Measurements from ENCODE around the gene CEP112.
A peak's percentile ranks its signal among the peaks of the same experiment; 100 is the strongest.

Gene CEP112

GRCh38 chr17:66221343-66221742 lies 29.4 kb upstream of the CEP112 start:
- H2AK5ac ChIP-seq (ENCODE audit: low read length), result no peak overlapping the region
- no peak overlapping the region for H2BK12ac ChIP-seq (ENCODE audit: low read length)
- no peak overlapping the region for H2BK120ac ChIP-seq (ENCODE audit: insufficient read depth, low read length, poor library complexity)
- no peak overlapping the region for H3K4ac ChIP-seq (ENCODE audit: low read depth, low read length)
- H3K4me1 ChIP-seq (ENCODE audit: control insufficient read depth in 1 of 2, insufficient read depth in 2 of 2, low read length in 2 of 2), result no peaks in the 10 kb centered on the region
- no peak overlapping the region for H4K91ac ChIP-seq (ENCODE audit: low read depth, low read length)
- no peak overlapping the region for H2AFZ ChIP-seq (ENCODE audit: insufficient read depth, low read length, poor library complexity)
- no peaks in the 10 kb centered on the region for H3K79me2 ChIP-seq (ENCODE audit: control insufficient read depth, insufficient read depth, low read length, poor library complexity)
- H3K18ac ChIP-seq (ENCODE audit: low read length), result no peak overlapping the region
- H2BK5ac ChIP-seq (ENCODE audit: low read depth, low read length, poor library complexity), result no peak overlapping the region
- no peak overlapping the region for H4K12ac ChIP-seq (ENCODE audit: low read depth, low read length)
- H3K36me3 ChIP-seq (ENCODE audit: control insufficient read depth in 1 of 2, insufficient read depth in 2 of 2, low read length in 2 of 2), result no peaks in the 10 kb centered on the region
- H3K14ac ChIP-seq (ENCODE audit: low read length), result no peak overlapping the region
- no peaks in the 10 kb centered on the region for H3K79me1 ChIP-seq (ENCODE audit: low read length)
- no peak overlapping the region for H3K27ac ChIP-seq (ENCODE audit: low read depth, low read length)
- no peak overlapping the region for H3K9ac ChIP-seq (ENCODE audit: low read length)
- no peak overlapping the region for H3K4me2 ChIP-seq (ENCODE audit: low read length)
- H3K9me3 ChIP-seq (ENCODE audit: insufficient read depth, low read depth, low read length), result no peaks in the 10 kb centered on the region
- no peak overlapping the region for H3K4me3 ChIP-seq (ENCODE audit: low read depth, low read length)
- no peak overlapping the region for H4K8ac ChIP-seq (ENCODE audit: low read depth, low read length)
- no peak overlapping the region for H3K23ac ChIP-seq (ENCODE audit: low read length)
- DNase-seq, result no peak
- no peaks in the 10 kb centered on the region for H3K27me3 ChIP-seq (ENCODE audit: insufficient read depth, low read length)

- Histone ChIP-seq H3K79me2 (ENCODE audit: control insufficient read depth, insufficient read depth, low read length, poor library complexity) (no peaks in the 10 kb centered on the region), H3K4me1 (ENCODE audit: control insufficient read depth in 1 of 2, insufficient read depth in 2 of 2, low read length in 2 of 2) (no peaks in the 10 kb centered on the region), H3K9me3 (ENCODE audit: insufficient read depth, low read depth, low read length) (no peaks in the 10 kb centered on the region), H3K27me3 (ENCODE audit: insufficient read depth, low read length) (no peaks in the 10 kb centered on the region), H4K8ac (ENCODE audit: low read depth, low read length) (no peak overlapping the region), H3K79me1 (ENCODE audit: low read length) (no peaks in the 10 kb centered on the region), H3K4me3 (ENCODE audit: low read depth, low read length) (no peak overlapping the region), H3K4me2 (ENCODE audit: low read length) (no peak overlapping the region), H4K91ac (ENCODE audit: low read depth, low read length) (no peak overlapping the region), H2AK5ac (ENCODE audit: low read length) (no peak overlapping the region), H3K36me3 (ENCODE audit: control insufficient read depth in 1 of 2, insufficient read depth in 2 of 2, low read length in 2 of 2) (no peaks in the 10 kb centered on the region), H4K12ac (ENCODE audit: low read depth, low read length) (no peak overlapping the region), H2BK12ac (ENCODE audit: low read length) (no peak overlapping the region), H3K14ac (ENCODE audit: low read length) (no peak overlapping the region), H3K4ac (ENCODE audit: low read depth, low read length) (no peak overlapping the region), H2AFZ (ENCODE audit: insufficient read depth, low read length, poor library complexity) (no peak overlapping the region), H2BK5ac (ENCODE audit: low read depth, low read length, poor library complexity) (no peak overlapping the region), H2BK120ac (ENCODE audit: insufficient read depth, low read length, poor library complexity) (no peak overlapping the region), H3K27ac (ENCODE audit: low read depth, low read length) (no peak overlapping the region), H3K18ac (ENCODE audit: low read length) (no peak overlapping the region), H3K23ac (ENCODE audit: low read length) (no peak overlapping the region), H3K9ac (ENCODE audit: low read length) (no peak overlapping the region)
- WGBS (ENCODE audit: extremely low coverage, insufficient coverage, insufficient read length), result no CpG with 5 or more reads among the region's 8 CpGs
- no peak for DNase-seq
Observed at GRCh38 chr17:66220079-66220835, 28.3 kb upstream of the CEP112 start.

- no CpG with 5 or more reads among the region's 3 CpGs for WGBS (ENCODE audit: extremely low coverage, insufficient coverage, insufficient read length)
Observed at GRCh38 chr17:66215529-66215911, 23.6 kb upstream of the CEP112 start.

GRCh38 chr17:66214884-66215528 lies 23.1 kb upstream of the CEP112 start:
- Histone ChIP-seq H4K91ac (ENCODE audit: low read depth, low read length) (no peak overlapping the region), H3K4me3 (ENCODE audit: low read depth, low read length) (no peak overlapping the region), H3K4me1 (ENCODE audit: control insufficient read depth in 1 of 2, insufficient read depth in 2 of 2, low read length in 2 of 2) (no peaks in the 10 kb centered on the region), H2AFZ (ENCODE audit: insufficient read depth, low read length, poor library complexity) (no peak overlapping the region), H4K8ac (ENCODE audit: low read depth, low read length) (no peak overlapping the region), H3K14ac (ENCODE audit: low read length) (no peak overlapping the region), H3K27ac (ENCODE audit: low read depth, low read length) (no peak overlapping the region), H3K9me3 (ENCODE audit: insufficient read depth, low read depth, low read length) (no peaks in the 10 kb centered on the region), H3K9ac (ENCODE audit: low read length) (no peak overlapping the region), H3K4ac (ENCODE audit: low read depth, low read length) (no peak overlapping the region), H3K27me3 (ENCODE audit: insufficient read depth, low read length) (no peaks in the 10 kb centered on the region), H3K23ac (ENCODE audit: low read length) (no peak overlapping the region), H3K18ac (ENCODE audit: low read length) (no peak overlapping the region), H2BK120ac (ENCODE audit: insufficient read depth, low read length, poor library complexity) (no peak overlapping the region), H2BK12ac (ENCODE audit: low read length) (no peak overlapping the region), H3K4me2 (ENCODE audit: low read length) (no peak overlapping the region), H2AK5ac (ENCODE audit: low read length) (no peak overlapping the region), H2BK5ac (ENCODE audit: low read depth, low read length, poor library complexity) (no peak overlapping the region), H4K12ac (ENCODE audit: low read depth, low read length) (no peak overlapping the region), H3K79me2 (ENCODE audit: control insufficient read depth, insufficient read depth, low read length, poor library complexity) (no peaks in the 10 kb centered on the region), H3K36me3 (ENCODE audit: control insufficient read depth in 1 of 2, insufficient read depth in 2 of 2, low read length in 2 of 2) (no peaks in the 10 kb centered on the region), H3K79me1 (ENCODE audit: low read length) (no peaks in the 10 kb centered on the region)
- WGBS (ENCODE audit: extremely low coverage, insufficient coverage, insufficient read length), result no CpG with 5 or more reads among the region's 5 CpGs
- no peak for DNase-seq

More at GRCh38 chr17:66215529-66215911, 23.6 kb upstream of the CEP112 start:
- Histone ChIP-seq H3K79me1 (ENCODE audit: low read length) (no peaks in the 10 kb centered on the region), H3K9me3 (ENCODE audit: insufficient read depth, low read depth, low read length) (no peaks in the 10 kb centered on the region), H3K79me2 (ENCODE audit: control insufficient read depth, insufficient read depth, low read length, poor library complexity) (no peaks in the 10 kb centered on the region), H3K4me3 (ENCODE audit: low read depth, low read length) (no peak overlapping the region), H3K36me3 (ENCODE audit: control insufficient read depth in 1 of 2, insufficient read depth in 2 of 2, low read length in 2 of 2) (no peaks in the 10 kb centered on the region), H3K23ac (ENCODE audit: low read length) (peak overlapping the region; percentile 61), H2BK120ac (ENCODE audit: insufficient read depth, low read length, poor library complexity) (no peak overlapping the region), H3K9ac (ENCODE audit: low read length) (no peak overlapping the region), H2AFZ (ENCODE audit: insufficient read depth, low read length, poor library complexity) (no peak overlapping the region), H2BK12ac (ENCODE audit: low read length) (no peak overlapping the region), H4K12ac (ENCODE audit: low read depth, low read length) (no peak overlapping the region), H3K18ac (ENCODE audit: low read length) (no peak overlapping the region), H3K4ac (ENCODE audit: low read depth, low read length) (no peak overlapping the region), H2BK5ac (ENCODE audit: low read depth, low read length, poor library complexity) (no peak overlapping the region), H3K4me1 (ENCODE audit: control insufficient read depth in 1 of 2, insufficient read depth in 2 of 2, low read length in 2 of 2) (no peaks in the 10 kb centered on the region), H4K91ac (ENCODE audit: low read depth, low read length) (no peak overlapping the region), H3K4me2 (ENCODE audit: low read length) (no peak overlapping the region), H4K8ac (ENCODE audit: low read depth, low read length) (no peak overlapping the region), H2AK5ac (ENCODE audit: low read length) (no peak overlapping the region), H3K27ac (ENCODE audit: low read depth, low read length) (no peak overlapping the region), H3K14ac (ENCODE audit: low read length) (no peak overlapping the region), H3K27me3 (ENCODE audit: insufficient read depth, low read length) (no peaks in the 10 kb centered on the region)
- no peak for DNase-seq
